Natural killer cell (primary cell): ENCODE results near the gene TGFBR2. TPM values are rescaled to one million over a fixed set of nuclear protein-coding genes. Genes with fewer than 3 reads are reported as not detected.

Experiments used
- ATAC-seq, 3 donors: fragments of 150-1000 bp in 2 of 3; fragments of 200-7000 bp in 1 of 3; cut with Tn5 transposase; 1 replicate in 1 of 3; 2 replicates in 2 of 3; pipeline ENCODE4 v1.10.0; 2021; ENCODE audit warnings: mild to moderate bottlenecking in 2 of 3, moderate library complexity in 2 of 3
- DNase-seq, 2 donors: peaks; one replicate each; pipeline versions ENCODE4 v3.0.0 to v3.0.0-alpha.2; 2013 to 2021; ENCODE audit warnings: mixed read lengths in 1 of 2
- H3K27ac ChIP-seq: one replicate; pipeline ENCODE4 v1.5.1; 2013; ENCODE audit warnings: mild to moderate bottlenecking, low read length
- H3K27me3 ChIP-seq: one replicate; pipeline ENCODE4 v1.6.1; 2013; ENCODE audit warnings: low read length; ENCODE audit not compliant: control insufficient read depth, insufficient read depth
- H3K36me3 ChIP-seq: one replicate; pipeline ENCODE4 v1.6.1; 2013; ENCODE audit warnings: low read length; ENCODE audit not compliant: control insufficient read depth, insufficient read depth
- H3K4me1 ChIP-seq: one replicate; pipeline ENCODE4 v1.6.1; 2013; ENCODE audit warnings: low read length; ENCODE audit not compliant: control insufficient read depth, insufficient read depth
- H3K4me3 ChIP-seq: one replicate; pipeline ENCODE4 v1.5.1; 2013; ENCODE audit warnings: low read length
- H3K9me3 ChIP-seq: one replicate; pipeline ENCODE4 v1.6.1; 2013; ENCODE audit warnings: low read length; ENCODE audit not compliant: control insufficient read depth, insufficient read depth
- H3K27ac Mint-ChIP-seq, 2 donors: one replicate each; pipeline ENCODE4 v1.8.0; 2022; ENCODE audit warnings: mild to moderate bottlenecking in 2 of 2, mixed read lengths in 2 of 2, moderate library complexity in 1 of 2
- H3K27me3 Mint-ChIP-seq, 2 donors: one replicate each; pipeline ENCODE4 v1.8.0; 2022; ENCODE audit warnings: low read depth in 2 of 2, mixed read lengths in 2 of 2
- H3K36me3 Mint-ChIP-seq: one replicate; pipeline ENCODE4 v1.8.0; 2022; ENCODE audit warnings: mixed read lengths
- H3K4me1 Mint-ChIP-seq, 2 donors: one replicate each; pipeline ENCODE4 v1.8.0; 2022; ENCODE audit warnings: mixed read lengths in 2 of 2
- H3K4me3 Mint-ChIP-seq: one replicate; pipeline ENCODE4 v1.8.0; 2022; ENCODE audit warnings: mild to moderate bottlenecking, moderate library complexity, mixed read lengths
- H3K9me3 Mint-ChIP-seq, 2 donors: one replicate each; pipeline ENCODE4 v1.8.0; 2022; ENCODE audit warnings: mixed read lengths in 2 of 2
- CTCF ChIP-seq: fragments of 200-600 bp; IDR thresholded peaks from one replicate; pipeline ENCODE4 v1.8.0; 2022; ENCODE audit warnings: antibody characterized with exemption
- WGBS: methylation state at CpG from one replicate; pipeline ENCODE4 v1.1.7; 2013; ENCODE audit warnings: missing lambda C conversion rate; ENCODE audit not compliant: insufficient coverage; 5-methylcytosine and 5-hydroxymethylcytosine counted together
- intact Hi-C: fragments of 100-400 bp; cut with micrococcal nuclease; formaldehyde crosslinking; loops from one replicate; pipeline ENCODE4 v1.14.2; 2022
- total RNA-seq, 4 donors: library from RNA; stranded (reverse); fragments of 120-200 nt in 1 of 4; gene quantifications; one replicate each; pipeline versions ENCODE4 v1.2.3 to v1.2.4, GENCODE V29; 2013 to 2022

The TGFBR2 gene
- total RNA-seq, 3 donors from 2014 or later (not counting 1 experiment from before 2014, with no cell fraction given): 70.4 to 113 (median 99.3) TPM

GRCh38 chr3:30657914-30658313 is 51.5 kb downstream of the TGFBR2 start:
- peaks cover 67 to 84% of the 10 kb centered on the region in 2 donors for H3K4me1 Mint-ChIP-seq
- no peak for TF ChIP-seq CTCF
- no peaks in the 10 kb centered on the region for H3K27me3 Mint-ChIP-seq
- H3K9me3 Mint-ChIP-seq: no peaks in the 10 kb centered on the region
- peak overlapping the region; percentile 59 for H3K27ac ChIP-seq
- ATAC-seq (peak; percentile 19 to 38 (median 22)), DNase-seq (peak in 1 of 2 donors; percentile 69)
- no peaks in the 10 kb centered on the region for H3K27me3 ChIP-seq
- H3K4me3 Mint-ChIP-seq: peak overlapping the region; percentile 61
- H3K27ac Mint-ChIP-seq: peak overlapping the region; percentile 82 to 84
- no peak overlapping the region for H3K4me3 ChIP-seq
- WGBS: 30% methylated on average over 2 of the region's 3 CpGs
- H3K36me3 Mint-ChIP-seq: peaks cover 25% of the 10 kb centered on the region
- no peaks in the 10 kb centered on the region for H3K9me3 ChIP-seq
- intact Hi-C loops: loop anchor here (1.0 to 2.0 kb wide), 2 partner anchors 13 to 47 kb away; no protein-coding TSS in a partner anchor
- H3K4me1 ChIP-seq: peaks cover 60% of the 10 kb centered on the region
- peaks cover 68% of the 10 kb centered on the region for H3K36me3 ChIP-seq

GRCh38 chr3:30658328-30659052 is 52.1 kb downstream of the TGFBR2 start:
- DNase-seq (peak in 1 of 2 donors; percentile 81), ATAC-seq (peak; percentile 54 to 75 (median 73))
- 2% methylated on average over 8 of the region's 9 CpGs for WGBS
- Histone ChIP-seq H3K36me3 (peaks cover 68% of the 10 kb centered on the region), H3K9me3 (no peaks in the 10 kb centered on the region), H3K4me3 (no peak overlapping the region), H3K4me1 (peaks cover 60% of the 10 kb centered on the region), H3K27ac (peak overlapping the region; percentile 59), H3K27me3 (no peaks in the 10 kb centered on the region)
- Mint-ChIP-seq H3K9me3 (no peaks in the 10 kb centered on the region), H3K27me3 (no peaks in the 10 kb centered on the region), H3K27ac (peak overlapping the region; percentile 82 to 84), H3K36me3 (peaks cover 25% of the 10 kb centered on the region), H3K4me1 (peaks cover 69 to 86% of the 10 kb centered on the region in 2 donors), H3K4me3 (peak overlapping the region; percentile 60)
- intact Hi-C loops: loop anchor here (1.0 to 2.0 kb wide), 2 partner anchors 14 to 47 kb away; no protein-coding TSS in a partner anchor
- TF ChIP-seq CTCF: no peak

DNA sequence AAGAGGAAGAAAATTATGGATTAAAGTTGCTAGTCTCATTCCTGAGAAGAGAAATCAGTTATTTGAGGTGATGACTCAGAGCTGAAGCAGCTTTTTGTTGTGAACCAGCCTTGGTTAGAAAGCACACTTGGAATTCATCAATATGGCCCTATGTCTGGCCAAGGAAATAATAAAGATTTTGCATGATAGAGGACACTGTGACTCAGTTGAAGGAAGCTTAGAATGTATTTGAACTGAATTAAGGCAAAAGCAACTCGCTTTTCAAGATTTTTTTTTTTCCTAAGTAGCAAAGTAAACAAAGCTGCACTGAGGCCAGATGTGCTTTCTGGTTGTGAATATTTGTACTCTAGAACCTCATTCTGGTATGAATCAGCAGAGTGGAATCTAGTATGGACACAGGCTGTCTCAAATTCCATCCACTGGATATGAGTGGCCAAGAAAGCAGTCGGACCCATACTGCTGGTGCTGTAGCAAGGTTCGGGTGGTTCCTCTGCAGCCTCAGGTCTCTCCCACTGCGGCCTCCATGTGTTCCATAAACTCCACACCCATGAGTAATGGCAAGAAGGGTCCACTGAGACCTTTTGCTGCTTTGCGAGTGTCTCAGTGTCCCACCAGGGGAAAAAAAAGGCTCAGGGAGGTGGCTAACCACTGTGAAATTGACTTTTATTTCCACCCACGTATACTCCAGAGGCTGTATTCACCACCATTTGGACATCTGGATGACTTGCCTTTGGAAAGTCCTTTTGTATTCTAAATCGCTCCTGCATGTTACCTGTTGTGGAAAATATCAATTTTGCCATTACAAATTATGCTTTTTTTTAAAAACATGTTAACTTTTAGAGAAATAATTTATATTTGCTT is 53.1 kb downstream of the TGFBR2 start:
- Histone ChIP-seq H3K4me1 (peaks cover 61% of the 10 kb centered on the region), H3K27me3 (no peaks in the 10 kb centered on the region), H3K4me3 (no peak overlapping the region), H3K36me3 (peaks cover 58% of the 10 kb centered on the region), H3K27ac (peak overlapping the region; percentile 59), H3K9me3 (no peaks in the 10 kb centered on the region)
- Mint-ChIP-seq H3K36me3 (peaks cover 24% of the 10 kb centered on the region), H3K4me3 (peak overlapping the region; percentile 60), H3K9me3 (no peaks in the 10 kb centered on the region), H3K27ac (peak overlapping the region; percentile 82 to 84), H3K4me1 (peaks cover 73 to 92% of the 10 kb centered on the region in 2 donors), H3K27me3 (no peaks in the 10 kb centered on the region)
- 77% methylated on average over 6 of the region's 7 CpGs for WGBS
- ATAC-seq (no peak), DNase-seq (no peak)
- no peak for TF ChIP-seq CTCF
- intact Hi-C loops: loop anchor here (2.0 kb wide), 1 partner anchor 15 kb away; no protein-coding TSS in a partner anchor
